HG02678 (cell line): ENCODE results near the gene KIR2DL3.
"Not testable (repeated sequence)": the region's sequence is repeated elsewhere in the genome, so short reads cannot be mapped to it uniquely, and the experiment has no call there.

ENCODE experiments used
- ATAC-seq: cut with Tn5 transposase; IDR thresholded peaks from one replicate; pipeline ENCODE4 v1.9.1; 2021; ENCODE audit warnings: mild to moderate bottlenecking, moderate library complexity; ENCODE audit not compliant: unreplicated experiment

KIR2DL3 gene

GRCh38 chr19:54738306-54738705, at the start of gene KIR2DL3:
KIR2DL3 (plus strand) TSS chr19:54738513; CDS start chr19:54738546, 33 bp downstream.
- not testable (repeated sequence) for ATAC-seq

DNA sequence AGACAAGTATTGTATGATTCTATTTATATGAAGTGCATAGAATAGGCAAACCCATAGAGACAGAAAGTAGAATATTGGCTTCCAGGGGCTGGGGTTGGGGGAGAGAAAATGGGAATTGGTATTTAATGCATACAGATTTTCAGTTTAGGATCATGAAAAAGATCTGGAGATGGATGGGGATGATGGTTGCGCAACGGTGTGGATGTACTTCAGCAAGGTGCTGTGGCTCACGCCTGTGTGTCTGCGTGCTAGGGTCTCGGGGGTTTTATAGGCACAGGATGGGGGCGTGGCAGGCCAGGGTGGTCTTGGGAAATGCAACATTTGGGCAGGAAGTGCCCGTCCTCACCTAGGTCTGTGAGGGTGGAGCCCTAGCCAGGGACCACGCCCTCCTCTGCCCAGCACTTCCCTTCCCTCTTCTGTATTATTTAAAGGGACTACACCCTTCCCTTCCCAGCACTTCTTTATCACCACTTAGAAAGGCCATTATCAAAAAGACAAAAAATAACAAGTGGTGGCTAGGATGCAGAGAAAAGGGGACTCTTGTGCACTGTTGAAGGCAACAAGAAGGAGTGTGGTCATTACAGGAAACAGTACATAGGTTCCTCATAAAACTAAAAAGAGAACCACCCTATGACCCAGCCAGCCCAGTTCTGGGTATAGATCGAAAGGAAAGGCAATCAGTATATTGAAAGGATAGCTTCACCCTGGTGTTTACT, 46.6 kb upstream of the KIR2DL3 start:
- no peak for ATAC-seq

DNA sequence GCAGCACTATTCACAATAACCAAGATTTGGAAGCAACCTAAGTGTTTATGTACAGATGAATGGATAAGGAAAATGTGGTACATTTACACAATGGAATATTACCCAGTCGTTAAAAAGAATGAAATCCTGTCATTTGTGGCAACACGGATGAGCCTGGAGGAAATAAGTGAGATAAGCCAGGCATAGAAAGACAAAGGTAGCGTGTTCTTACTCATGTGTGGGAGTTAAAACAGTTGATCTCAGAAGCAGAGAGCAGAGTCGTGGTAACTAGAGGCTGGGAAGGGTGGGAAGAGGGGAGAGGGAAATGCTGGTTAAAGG, 46.1 kb upstream of the KIR2DL3 start:
- ATAC-seq, result no peak

DNA sequence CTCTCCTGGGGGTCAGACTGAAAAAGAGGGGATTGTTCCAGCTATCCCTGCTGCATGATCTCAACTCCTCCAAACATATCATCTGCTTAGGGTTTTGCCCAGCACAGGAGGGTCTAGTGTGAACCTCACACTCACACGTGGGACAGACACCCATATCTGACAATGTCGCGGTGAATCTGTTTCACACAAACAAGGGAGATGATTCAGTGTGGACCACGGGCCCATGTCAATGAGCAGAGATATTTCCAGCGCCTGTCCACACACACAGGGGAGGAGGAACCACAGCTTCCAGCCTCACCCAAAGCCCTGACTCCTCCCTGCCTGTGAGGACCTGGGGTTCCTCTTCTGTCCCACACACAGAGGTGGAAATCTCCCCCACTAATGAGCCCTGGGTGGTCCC, 43.7 kb upstream of the KIR2DL3 start:
- ATAC-seq, result no peak

DNA sequence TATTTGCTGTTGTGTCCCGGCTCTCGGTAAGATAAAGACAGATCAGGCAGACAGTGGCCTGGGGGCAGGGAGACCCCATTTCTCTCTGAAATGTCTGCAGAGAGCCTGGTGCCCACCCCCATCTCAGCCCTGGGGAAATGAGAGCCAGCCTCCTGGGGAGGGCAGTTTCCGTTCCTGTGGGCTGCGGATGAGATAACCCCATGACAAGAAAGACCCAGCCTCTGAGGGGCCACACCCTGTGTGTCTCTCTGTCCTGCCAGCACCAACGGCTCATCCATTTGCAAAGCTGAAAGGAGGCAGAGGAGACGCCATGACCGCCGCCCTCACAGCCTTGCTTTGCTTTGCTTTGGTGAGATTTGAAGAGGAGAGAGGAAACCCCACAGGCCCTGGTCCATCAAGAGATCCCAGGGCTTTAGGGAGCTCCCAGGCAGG, 42.2 kb upstream of the KIR2DL3 start:
- ATAC-seq, result no peak

DNA sequence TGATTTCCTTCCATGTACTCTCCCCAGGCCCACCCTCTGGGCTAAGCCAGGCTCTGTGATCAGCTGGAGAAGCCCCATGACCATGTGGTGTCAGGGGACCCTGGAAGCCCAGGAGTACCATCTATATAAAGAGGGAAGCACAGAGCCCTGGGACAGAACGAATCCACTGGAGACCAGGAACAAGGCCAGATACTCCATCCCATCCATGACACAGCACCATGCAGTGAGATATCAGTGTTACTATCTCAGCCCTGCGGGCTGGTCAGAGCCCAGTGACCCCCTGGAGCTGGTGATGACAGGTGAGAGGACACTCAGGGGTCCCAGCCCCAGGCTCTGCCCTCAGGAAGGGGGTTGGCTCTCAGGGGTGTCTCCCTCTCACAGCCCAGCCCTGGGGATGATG, 41.5 kb upstream of the KIR2DL3 start:
- ATAC-seq, result no peak

- ATAC-seq, result not testable (repeated sequence)
Observed at GRCh38 chr19:54697716-54698115, 40.6 kb upstream of the KIR2DL3 start.

GRCh38 chr19:54704928-54705327, 33.4 kb upstream of the KIR2DL3 start:
- no peak for ATAC-seq

DNA sequence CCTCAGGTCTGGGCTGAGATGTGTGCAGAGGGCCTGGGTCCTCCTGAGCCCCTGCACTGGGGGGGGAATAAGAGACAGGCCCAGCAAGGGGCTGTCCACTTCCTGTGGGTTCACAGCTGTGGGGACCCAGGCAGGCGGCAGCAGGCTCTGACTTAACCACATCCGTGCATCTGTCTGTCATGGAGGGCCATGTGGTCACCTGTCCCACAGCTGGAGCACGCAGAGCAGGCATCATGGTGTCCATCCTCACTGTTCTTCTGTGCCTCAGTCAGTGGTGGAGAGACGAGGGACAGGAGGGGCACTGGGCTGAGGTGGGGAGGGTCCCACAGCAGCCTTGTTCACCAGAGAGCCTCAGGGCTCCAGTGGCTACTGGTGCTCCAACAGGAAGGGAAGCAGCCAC, 30.4 kb upstream of the KIR2DL3 start:
- ATAC-seq, result no peak

GRCh38 chr19:54708781-54709180, 29.5 kb upstream of the KIR2DL3 start:
- ATAC-seq, result no peak

- ATAC-seq, result no peak
Observed at GRCh38 chr19:54709212-54709948, 28.9 kb upstream of the KIR2DL3 start.

GRCh38 chr19:54709956-54710355, 28.4 kb upstream of the KIR2DL3 start:
- not testable (repeated sequence) for ATAC-seq

- ATAC-seq, result no peak
Observed at GRCh38 chr19:54724142-54724541, 14.2 kb upstream of the KIR2DL3 start, which contains the start of gene KIR3DL3. KIR3DL3 (plus strand) TSS chr19:54724442; CDS start chr19:54724497, 55 bp downstream.

DNA sequence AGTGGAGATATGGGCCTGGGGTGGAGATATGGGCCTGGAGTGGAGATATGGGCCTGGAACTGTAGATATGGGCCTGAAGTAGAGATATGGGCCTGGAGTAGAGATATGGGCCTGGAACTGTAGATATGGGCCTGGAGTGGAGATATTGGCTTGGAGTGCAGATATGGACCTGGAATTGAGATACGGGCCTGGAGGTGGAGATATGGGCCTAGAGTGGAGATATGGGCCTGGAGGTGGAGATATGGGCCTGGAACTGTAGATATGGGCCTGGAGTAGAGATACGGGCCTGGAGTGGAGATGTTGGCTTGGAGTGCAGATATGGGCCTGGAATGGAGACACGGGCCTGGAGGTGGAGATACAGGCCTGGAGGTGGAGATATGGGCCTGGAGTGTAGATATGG, 13.7 kb upstream of the KIR2DL3 start:
- ATAC-seq, result no peak

GRCh38 chr19:54725321-54725720, 13.0 kb upstream of the KIR2DL3 start:
- no peak for ATAC-seq

GRCh38 chr19:54727562-54727961, 10.8 kb upstream of the KIR2DL3 start:
- no peak for ATAC-seq

DNA sequence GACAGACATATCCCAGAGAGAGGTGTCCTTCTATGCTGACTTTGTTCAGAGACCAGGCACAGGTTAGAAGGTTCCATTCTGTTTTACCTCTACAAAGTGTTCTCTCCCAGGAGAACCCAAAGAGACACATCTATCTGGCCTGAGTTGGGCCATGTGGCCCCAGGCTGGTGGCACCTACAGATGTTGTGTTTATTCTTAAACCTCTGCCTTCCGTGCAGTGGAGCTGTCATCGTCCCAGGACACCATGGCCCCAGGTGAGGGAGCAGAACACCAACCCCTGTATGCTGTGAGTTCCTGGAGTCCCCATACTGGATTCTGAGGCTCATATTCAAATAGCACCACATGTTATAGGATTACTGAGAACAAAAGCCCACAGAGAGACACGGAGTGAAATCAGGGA, 10.1 kb upstream of the KIR2DL3 start:
- ATAC-seq, result no peak

GRCh38 chr19:54729416-54730188, 8.7 kb upstream of the KIR2DL3 start:
- no peak for ATAC-seq

- no peak for ATAC-seq
Observed at GRCh38 chr19:54731191-54731590, 7.1 kb upstream of the KIR2DL3 start.

DNA sequence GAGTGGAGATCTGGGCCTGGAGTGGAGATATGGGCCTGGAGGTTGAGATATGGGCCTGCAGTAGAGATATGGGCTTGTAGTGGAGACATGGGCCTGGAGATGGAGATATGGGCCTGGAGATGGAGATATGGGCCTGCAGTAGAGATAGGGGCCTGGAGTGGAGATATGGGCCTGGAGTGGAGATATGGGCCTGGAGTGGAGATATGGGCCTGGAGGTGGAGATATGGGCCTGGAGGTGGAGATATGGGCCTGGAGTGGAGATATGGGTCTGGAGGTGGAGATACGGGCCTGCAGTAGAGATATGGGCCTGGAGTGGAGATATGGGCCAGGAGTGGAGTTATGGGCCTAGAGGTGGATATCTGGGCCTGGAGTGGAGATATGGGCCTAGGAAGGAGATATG, 402 bp downstream of the KIR2DL3 start:
- no peak for ATAC-seq

DNA sequence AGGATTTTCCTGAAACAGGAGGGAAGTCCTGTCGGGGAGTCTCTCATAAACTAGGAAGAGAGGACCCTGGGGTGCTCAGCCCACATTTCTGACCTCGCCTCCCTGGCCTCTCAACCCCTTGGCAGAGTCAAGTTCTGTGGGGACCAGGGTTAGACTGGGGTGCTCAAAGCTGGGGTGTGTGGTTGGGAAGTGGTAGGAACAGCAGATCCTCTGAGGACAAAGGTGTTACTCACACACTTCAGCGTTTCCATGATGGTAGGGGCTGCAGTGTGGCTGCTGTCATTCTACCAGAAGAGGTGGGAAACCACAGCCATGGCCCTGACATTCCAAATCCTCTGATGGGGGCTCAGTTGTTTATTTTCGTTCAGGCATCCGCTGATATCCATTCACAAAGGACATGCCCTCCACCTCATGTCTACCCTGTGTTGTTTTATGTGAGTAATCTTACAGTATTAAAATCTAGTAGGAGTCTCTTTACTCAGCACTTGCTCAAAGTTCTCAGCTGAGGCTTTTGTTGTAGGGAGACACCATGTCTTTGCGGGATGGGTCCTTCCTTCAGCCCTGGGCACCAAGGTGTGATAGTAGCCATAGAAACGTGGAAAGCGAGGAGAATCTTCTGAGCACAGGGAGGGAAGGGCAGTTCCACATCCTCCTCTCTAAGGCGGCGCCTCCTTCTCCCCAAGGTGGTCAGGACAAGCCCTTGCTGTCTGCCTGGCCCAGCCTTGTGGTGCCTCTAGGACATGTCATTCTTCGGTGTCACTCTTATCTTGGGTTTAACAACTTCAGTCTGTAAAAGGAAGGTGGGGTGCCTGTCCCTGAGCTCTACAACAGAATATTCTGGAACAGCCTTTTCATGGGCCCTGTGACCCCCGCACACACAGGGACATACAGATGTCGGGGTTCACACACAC, 1.5 kb downstream of the KIR2DL3 start:
- ATAC-seq, result no peak
